GM19397 (cell line): ENCODE data around the gene KLHL18.
"Not testable (repeated sequence)": the region's sequence is repeated elsewhere in the genome, so short reads cannot be mapped to it uniquely, and the experiment has no call there.

Source experiments
- ATAC-seq: cut with Tn5 transposase; IDR thresholded peaks from one replicate; pipeline ENCODE4 v1.9.1; 2021; ENCODE audit warnings: mild to moderate bottlenecking, moderate library complexity; ENCODE audit not compliant: unreplicated experiment

The KLHL18 gene

DNA sequence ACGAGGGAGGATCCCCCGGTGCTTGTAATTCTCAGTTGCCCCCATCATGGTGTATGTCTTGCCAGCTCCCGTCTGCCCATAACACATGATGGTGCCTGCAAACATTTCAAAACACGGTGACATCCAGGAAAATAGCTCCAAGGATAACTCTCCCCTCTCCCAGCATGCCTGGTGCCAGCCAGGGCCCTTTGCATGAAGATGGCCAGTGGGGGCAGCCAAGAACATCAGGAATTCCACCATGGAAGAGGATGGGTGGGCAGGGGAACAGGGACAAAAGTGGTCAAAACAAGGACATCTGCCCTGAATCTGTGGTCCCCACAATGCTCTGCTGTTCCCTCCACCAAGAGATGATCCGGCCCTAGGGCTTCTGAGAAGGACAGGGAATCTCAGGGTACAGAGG, 9.2 kb upstream of the KLHL18 start:
- no peak for ATAC-seq

DNA sequence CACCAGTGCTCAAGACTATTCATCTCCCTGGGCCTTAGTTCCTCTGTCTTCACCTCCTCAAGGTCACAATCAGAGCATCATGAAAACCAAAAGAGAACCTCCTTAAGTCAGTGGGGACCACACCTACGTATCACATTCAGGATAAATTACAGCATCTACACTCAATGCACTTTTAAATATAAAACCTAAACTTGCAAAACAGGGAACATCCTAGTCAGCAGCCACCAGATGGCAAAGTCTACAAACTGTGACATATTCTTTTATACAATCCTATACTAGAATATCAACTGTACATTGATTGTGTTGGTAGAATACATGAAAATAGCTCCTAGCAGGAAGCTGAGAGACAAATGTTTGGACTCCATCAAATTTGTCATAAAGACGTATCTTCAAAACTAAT, 8.1 kb upstream of the KLHL18 start:
- ATAC-seq, result no peak

GRCh38 chr3:47276558-47276957, 6.2 kb upstream of the KLHL18 start:
- ATAC-seq, result no peak

DNA sequence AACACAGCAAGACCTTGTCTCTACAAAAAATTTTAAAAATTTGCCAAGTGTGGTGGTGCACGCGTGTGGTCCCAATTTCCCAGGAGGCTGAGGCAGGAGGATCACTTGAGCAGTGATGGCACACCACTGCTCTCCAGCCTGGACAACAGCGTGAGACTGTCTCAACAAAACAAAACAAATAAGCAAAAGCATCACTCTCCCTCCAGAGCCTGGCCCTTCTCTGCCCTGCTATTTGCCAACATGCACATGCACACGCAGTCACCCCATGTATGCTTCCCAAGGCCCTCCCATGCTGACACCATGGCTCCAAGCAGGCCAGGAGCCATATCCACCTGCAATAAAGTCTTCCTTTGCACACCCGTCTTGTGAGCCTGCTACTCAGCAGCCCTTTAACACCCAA, 2.2 kb upstream of the KLHL18 start:
- ATAC-seq, result no peak

DNA sequence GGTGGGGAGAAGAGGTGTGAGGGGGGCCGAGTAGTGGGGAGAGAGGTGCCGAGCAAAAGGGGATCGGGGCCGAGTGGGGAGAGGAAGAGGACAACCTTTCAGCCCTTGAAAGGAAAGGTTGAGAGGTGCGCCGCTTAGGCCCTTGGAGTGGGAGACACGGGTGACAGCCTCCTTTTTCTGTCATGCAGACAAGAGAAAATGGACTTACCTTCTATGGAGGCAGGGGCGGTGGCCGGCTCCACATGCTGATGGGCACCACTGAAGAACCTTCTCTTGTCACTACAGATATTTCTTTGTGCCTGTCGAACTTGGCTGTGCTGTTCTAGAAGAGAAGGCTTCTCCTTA, 421 bp downstream of the KLHL18 start:
- ATAC-seq, result no peak

- ATAC-seq, result no peak
Observed at GRCh38 chr3:47283591-47284364, 1.0 kb downstream of the KLHL18 start.

DNA sequence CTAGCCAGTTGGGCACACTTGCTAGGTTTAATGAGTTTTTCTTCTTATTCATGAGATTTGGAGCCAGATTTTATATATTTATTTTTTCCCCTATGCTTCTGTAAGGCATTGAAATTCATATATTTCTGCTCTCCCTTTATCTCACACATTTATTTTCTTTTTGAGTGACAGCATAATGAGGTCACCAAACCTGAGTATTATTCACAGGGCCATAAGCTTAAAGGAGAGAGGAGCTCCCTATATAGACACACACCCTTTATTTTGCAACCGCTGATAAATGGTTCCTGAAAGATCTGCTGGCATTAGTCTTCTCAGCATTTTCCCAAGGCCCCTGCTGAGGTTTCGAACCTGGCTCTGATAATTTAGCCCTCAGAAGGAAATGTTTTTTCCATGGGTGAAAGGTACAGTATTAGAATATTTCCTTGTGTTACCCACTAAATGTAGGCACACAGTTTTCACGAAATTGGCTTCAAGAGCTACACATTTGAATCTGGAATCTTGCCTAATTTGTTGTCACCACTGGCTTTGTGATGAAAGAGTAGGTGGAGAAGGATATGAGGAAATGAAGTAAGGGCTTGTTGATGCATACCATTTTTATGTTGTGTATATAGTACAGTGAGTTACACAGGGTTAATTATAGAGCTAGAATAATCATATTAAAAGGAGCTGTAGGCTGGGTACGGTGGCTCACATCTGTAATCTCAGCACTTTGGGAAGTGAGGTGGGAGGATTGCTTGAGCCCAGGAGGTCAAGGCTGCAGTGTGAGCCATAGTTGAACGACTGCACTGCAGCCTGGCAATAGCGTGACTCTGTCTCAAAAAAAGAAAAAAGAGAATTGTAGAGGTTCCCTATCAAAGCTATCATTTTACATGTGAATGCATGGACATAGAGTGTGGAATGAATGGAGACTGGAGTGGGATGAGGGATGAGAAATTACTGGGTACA, 6.5 kb downstream of the KLHL18 start:
- ATAC-seq, result no peak

GRCh38 chr3:47291158-47291753, 8.5 kb downstream of the KLHL18 start:
- ATAC-seq, result no peak

DNA sequence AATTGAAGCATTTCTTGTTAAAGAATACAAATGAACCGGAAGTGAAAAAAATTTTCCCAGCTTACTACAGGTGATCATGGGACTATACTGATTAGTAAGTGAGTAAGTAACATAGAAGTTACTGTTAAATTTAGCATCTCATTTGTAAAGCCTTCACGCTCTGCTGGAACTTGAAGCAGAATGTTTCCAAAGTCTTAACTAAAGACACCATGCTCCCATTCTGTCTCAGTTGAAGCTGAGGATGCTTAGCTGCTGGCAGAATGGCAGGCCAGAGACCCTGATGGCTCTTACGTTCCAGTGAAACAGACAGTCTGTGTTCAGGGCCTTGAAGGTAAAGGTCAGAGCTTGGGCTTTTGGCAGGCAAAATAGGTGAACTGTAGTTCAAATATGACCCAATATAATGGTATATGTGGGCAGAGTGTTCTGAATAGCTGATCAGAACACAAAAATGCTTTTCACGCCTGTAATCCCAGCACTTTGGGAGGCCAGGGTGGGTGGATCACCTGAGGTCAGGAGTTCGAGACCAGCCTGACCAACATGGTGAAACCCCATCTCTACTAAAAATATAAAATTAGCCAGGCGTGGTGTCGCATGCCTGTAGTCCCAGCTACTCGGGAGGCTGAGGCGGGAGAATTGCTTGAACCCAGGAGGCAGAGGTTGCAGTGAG, 9.1 kb downstream of the KLHL18 start:
- not testable (repeated sequence) for ATAC-seq

DNA sequence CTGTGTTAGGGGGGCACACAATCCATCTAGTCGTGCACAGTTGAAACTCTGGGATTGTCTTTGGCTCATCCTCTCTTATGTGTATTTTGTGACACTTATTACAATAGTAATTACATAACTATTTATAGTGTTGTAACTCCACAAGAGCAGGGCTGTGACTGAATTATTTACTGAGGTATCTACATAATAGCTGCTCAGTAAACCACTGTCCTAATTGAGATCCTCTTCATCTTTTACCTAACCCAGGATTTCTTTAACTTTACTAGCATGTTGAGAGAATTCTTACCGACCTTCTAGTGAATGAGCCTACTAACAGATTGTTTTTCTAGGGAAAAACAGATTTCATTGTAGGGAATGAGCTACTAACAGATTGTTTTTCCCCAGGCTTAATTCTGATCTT, 11.1 kb downstream of the KLHL18 start:
- no peak for ATAC-seq

GRCh38 chr3:47294392-47294791, 11.6 kb downstream of the KLHL18 start:
- no peak for ATAC-seq

DNA sequence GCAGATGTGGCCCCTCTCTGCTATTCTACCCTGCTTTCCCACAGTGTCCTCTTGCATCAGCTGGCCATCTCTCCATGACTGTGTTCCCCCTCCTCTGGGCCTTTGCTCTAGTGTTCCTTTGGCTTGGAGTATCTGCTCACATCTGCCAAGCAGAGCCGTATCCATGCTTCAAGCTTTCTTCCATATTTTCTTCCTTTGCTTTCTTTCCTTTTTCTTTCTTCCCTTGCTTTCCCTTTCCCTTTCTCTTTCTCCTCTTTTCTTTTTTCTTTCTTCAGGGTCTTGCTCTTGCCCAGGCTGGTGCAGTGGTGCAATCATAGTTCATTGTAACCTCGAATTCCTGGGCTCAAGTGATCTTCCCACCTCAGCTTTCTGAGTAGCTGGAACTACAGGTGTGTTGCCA, 12.6 kb downstream of the KLHL18 start:
- ATAC-seq, result no peak

DNA sequence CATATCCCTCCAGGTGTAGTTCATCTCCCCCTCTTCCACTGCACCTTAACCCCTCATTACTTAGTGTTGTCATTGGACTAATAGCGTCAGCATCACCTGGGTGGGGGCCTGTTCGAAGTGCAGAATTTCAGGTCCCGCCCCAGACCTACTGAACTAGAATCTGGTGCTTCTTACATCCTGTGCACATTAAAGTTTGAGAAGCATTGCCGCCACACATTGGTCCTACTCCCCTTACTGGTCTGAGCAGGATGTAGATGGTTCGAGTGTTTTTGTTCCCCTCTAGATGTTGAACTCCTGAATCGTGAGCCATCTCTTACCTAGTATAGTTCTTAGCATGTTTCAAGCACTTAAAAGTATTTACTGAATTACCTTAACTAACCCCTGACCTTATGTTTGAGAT, 13.2 kb downstream of the KLHL18 start:
- no peak for ATAC-seq

DNA sequence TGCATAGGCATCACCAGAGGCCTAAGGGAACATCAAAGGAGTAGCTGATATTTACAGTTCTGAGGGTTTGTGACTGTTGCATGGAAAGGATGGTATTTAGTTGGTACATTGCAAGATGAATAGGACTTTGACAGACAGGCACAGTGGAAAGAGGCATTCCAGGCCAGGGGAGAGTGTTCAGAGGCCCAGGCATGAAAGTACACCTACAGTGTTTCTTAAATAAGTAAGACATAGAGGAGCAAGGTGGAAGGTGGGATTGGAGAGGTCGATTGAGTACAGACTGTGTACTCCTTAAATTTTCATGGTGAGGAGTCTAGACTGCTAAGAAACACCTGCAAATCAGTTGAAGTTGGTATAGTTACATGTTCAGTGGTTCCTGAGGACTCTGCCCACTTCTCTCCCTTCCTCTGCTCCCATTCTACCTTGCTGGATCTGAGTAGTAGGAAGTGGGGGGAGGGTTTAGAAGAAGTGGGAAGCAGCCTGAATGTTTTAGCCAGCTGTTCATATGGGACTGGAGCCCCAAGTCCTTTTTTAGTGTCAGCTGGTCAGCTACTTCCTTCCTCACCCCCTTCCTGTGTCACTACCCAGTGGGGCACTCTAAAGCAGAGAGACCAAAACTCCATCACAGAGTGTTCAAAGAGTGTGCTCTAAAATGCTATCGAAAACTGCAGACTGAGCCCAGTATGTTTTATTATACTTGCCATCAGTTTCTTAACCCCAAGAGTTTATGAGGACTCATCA, 14.0 kb downstream of the KLHL18 start:
- ATAC-seq, result no peak

DNA sequence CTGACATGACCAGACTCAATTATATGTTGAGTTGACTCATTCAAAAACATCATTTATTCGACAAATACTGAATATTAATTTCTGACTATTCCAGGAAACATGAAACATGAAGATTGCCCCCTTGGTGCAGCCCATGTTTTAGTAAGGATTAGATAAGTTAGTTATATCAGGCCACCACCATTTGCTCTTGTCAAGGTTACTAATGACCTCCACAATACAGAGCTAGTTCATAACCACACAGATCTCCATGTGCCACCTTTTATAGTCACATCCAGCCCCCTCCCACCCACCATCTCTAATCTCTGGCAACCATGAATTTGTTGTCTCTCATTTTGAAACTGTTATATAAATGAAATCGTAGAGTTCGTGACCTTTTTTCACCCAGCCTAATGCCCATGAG, 15.7 kb downstream of the KLHL18 start:
- ATAC-seq, result no peak

GRCh38 chr3:47299381-47300318, 16.9 kb downstream of the KLHL18 start:
- no peak for ATAC-seq

DNA sequence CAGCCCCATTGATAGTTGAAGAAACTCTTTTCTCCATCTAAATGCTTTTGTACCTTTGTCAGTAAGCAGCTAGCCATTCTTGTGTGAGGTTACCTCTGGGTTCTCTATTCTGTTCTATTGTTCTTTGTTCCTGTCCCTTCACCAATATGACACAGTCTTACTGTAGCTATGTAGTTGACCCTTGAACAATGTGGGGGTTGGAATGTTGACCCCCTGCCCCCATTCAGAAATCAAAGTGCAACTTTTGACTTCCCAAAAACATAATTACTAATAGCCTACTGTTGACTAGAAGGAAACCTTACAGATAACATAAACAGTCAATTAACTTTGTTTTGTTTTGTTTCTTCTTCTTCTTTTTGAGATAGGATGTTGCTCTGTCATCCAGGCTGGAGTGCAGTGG, 18.7 kb downstream of the KLHL18 start:
- ATAC-seq, result no peak

- ATAC-seq, result no peak
Observed at GRCh38 chr3:47306022-47306421, 23.3 kb downstream of the KLHL18 start.

DNA sequence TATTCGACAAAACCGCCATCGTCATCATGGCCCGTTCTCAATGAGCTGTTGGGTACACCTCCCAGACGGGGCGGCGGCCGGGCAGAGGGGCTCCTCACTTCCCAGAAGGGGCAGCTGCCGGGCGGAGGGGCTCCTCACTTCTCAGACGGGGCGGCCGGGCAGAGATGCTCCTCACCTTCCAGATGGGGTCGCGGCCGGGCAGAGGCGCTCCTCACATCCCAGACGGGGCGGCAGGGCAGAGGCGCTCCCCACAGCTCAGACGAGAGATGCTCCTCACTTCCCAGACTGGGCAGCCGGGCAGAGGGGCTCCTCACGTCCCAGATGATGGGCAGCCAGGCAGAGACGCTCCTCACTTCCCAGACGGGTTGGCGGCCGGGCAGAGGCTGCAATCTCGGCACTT, 26.5 kb downstream of the KLHL18 start:
- ATAC-seq, result not testable (repeated sequence)
